ENCODE data around the gene SPATA31E1.
"Not testable (repeated sequence)": the region's sequence is repeated elsewhere in the genome, so short reads cannot be mapped to it uniquely, and the experiment has no call there.

The SPATA31E1 gene

DNA sequence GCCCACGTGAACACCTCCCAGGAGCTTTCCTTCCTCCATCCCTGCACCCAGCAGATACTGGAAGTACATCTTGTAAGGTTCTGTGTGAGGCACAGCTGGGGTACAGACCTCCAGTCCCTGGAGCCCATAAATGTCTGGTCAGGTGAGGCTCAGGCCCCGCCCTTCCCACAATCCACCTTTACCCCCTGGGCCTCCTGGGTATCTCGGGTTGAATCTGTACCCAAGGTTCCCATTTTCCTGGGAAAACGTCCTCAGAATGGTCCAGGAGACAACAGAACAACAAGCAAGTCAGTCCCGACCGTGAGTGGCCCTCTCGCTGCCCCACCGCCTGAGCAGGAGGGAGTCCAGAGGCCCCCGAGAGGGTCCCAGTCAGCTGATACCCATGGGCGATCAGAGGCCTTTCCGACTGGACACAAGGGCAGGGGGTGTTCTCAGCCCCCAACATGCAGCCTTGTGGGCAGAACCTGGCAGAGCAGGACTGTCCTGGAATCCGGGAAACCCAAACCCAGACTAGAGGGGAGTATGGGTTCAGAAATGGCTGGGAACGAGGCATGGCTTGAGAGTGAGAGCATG lies 4.3 kb downstream of the SPATA31E1 start:
- DNase-seq = no peak

DNA sequence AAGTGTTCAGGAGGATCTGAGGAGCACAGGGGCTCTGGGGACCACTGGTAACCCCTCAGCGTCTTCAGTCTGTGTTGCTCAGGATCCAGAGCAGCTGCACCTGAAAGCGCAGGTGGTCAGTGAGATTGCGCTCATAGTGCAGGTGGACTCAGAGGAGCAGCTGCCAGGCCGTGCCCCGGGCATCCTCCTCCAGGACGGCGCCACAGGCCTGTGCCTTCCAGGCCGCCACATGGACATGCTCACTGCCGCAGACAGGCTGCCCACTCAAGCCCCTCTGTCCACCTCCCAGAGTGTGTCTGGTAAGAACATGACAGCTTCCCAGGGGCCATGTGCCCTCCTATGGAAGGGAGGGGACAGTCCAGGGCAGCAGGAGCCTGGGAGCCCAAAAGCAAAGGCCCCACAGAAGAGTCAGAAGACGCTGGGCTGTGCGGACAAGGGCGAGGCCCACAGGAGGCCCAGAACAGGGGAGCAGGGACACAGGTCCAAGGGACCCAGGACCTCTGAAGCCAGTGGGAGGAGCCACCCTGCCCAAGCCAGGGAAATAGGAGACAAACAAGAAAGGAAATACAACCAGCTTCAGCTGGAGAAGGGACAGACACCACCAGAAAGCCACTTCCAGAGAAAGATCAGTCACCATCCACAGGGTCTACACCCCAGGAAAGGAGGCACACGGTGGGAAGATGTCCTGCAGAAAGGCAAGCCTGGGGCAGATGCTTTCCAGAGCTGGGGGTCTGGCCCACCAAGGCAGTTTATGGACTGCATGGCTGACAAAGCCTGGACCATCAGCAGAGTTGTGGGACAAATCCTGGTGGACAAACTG lies 5.2 kb downstream of the SPATA31E1 start:
- DNase-seq = no peak

DNA sequence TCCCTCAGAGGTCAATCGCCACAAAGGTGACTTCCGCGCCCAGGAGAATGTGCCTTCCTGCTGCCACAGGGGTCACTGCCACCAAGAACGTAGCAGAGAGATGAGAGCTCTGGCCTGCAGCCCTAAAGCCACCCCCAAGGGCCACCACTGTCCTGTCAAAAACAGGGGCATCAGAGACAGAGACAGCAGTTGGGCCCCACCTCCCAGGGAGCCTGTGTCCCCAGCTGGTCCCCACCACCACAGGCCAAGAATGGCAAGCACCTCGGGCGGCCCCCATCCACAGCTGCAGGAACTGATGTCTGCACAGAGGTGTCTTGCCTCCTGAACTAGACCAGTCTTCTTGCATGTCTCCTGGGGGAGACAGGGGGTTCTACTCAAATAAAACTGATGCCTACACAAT lies 5.8 kb downstream of the SPATA31E1 start:
- DNase-seq = no peak

DNA sequence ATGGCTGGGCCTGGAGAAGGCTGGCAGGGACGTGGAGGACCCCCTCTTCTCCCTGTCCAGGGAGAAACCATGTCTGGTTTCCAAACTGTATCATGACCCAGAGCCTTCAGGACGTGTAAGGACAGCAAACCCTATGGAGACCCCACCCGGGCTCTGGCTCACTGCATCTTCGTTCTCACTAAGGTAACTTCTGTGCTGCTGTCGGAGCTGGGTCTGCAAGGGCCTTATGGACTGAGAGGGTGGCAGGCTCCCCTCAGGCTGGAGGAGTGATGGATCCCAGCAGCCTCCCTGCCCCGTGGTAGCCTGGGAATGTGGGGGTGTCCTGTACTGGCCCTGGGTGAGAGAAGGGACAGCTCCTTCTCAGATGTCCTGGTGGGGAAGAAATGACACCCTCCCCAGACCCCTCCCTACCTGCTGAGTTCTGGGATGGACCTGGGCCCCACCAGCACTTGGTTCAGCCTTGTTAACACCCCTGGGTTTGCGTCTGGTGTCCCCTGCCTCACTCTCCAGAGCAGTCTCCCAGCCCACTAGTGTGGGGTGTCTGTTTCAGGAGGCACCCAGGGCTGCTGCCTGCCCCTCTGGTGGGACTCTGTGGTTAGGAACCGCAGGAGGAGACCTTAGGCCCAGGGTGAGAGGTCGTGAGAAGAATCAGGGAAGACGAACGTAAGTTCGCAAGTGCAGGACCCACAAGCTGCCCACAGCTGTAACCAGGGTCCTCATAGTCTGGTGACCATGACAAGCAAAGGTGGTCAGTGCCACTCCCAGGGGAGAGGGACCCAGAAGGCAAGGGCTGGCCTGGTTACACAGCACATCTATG lies 6.6 kb downstream of the SPATA31E1 start:
- no peak for DNase-seq

DNA sequence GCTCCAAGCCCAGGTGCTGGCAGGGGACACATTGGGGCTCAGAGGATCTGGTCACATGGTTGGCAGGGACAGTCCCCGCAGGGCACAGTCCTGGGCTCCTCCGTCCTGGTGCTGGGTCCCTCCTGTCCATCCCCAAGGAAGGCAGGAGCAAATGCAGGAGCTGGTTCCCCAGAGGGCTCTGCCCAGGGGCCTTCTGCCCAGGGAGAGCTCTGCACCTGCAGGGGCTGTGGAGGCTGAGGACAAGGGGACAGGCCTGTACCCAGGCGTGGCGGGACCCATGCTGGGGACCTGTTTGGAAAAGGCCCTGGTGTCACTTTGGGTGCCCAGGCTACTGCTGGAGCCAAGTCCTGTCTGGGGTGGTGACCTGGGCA lies 7.2 kb downstream of the SPATA31E1 start:
- DNase-seq = no peak

DNA sequence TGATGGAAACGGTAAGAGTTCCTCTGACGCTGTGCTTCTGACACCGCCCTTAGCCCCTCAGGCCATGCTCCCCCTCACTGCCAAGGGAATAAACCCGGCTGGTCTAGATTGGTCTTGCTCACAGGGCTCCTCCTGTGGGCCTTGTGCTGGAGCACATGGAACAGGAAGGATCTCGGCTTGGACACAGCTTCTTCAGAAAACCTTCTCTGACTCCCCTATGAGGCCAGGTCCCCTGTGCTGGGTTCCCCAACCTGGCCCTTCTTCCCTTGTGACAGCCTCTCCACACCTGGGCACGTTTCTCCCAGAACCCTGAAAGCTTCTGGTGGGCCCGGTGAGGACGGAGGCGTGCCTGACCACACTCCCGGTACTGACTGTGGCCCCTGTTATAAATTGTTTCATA lies 8.2 kb downstream of the SPATA31E1 start:
- DNase-seq = no peak

DNA sequence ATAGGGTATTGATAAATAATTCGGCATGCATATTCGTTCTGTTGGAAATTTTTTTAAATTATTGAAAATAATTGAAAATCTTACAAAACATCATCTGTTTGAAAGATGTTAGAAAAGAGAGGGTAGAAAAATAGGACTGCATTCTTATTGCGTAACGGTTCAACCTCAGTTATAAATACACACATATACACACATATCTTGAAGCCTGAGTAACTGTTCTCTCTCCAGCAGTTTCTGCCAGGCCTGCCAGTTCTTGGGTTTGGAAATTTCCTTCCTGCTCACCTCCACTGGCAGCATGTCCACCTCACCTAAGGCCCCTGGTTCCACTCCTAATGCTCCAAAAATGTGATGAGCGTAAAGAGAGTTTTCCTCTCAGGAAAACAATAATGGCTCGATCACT lies 9.1 kb downstream of the SPATA31E1 start:
- DNase-seq = no peak

DNA sequence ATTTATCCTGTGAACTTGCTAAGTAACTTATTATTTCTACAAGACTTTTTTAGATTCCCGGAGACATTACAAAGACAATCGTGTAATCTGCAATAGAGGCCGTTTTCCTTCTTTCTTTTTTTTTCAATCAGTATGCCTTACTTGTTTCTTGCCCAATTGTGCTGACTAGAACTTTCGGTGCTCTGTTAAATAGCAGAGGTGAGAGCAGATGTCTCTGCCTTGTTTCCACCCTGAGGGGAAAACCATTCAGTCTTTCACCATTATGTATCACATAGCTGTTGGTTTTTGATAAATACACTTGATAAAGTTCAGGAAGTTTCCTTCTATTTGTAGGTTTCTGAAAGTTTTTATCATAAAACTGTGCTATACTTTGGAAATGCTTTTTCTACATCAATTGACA lies 10.3 kb downstream of the SPATA31E1 start:
- DNase-seq = no peak

DNA sequence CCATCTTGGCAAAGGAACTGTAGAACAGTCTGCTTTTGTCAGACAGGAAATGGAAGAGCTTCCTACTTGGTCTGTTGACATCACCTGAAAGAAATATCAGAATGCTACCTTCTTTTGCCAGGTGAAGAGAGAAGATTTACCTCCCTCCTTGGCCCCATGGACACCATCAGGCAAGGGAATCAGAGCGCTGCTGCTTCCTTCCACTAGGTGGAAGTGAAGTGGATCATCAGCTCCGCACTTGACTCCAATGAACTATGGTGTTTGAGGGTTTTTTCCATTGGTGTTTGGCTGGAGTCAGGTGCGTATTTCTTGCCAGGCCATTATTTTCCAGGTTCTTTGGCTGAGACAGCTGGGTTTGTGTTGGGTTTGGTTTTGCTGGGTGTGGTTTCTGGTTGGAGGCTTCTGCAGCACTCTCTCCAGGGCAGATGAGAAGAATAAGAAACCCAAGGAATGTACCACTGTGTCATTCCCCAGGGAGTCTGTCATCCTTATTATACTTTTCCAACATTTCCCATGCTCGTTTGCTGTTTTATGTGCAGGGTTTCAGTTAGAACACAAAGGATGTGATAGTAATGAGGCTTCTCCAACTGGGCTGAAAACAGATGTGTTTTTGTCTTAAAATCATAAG lies 12.4 kb downstream of the SPATA31E1 start:
- DNase-seq = no peak

DNA sequence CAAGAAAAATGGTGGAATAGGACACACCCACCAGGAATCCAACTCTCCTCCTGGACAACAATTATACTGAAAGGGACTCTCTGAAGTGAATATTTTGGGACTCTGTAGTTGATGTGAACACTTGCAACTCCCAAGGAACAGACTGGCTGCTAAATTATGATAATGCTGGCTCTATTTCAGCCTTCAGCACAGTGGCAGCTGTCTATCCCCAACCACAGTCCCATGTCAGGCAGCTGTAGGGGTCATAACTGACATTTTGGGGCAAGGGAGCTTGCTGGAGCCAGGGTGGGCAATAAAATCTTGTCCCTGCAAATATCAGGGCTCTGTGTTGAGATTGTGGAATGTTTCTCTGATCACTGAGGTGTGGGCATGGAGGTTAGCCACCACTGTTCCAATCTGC lies 14.2 kb downstream of the SPATA31E1 start:
- no peak for DNase-seq

DNA sequence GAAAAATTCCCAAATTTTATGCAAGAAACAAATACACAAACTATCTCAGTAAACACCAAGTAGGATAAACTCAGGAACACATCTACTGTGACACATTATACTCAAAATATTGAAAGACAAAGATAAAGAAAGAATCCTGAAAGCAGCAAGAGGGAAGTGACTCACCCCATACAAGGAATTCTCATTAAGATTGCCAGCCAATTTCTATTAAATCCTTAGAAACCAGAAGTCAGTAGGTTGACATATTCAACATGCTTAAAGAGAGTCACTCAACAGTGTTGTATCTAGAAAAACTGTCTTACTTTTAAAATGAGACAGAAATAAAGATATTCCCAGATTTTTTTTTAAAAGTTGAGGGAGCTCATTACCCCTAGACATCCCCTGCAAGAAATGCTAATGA lies 15.5 kb downstream of the SPATA31E1 start:
- no peak for DNase-seq

DNA sequence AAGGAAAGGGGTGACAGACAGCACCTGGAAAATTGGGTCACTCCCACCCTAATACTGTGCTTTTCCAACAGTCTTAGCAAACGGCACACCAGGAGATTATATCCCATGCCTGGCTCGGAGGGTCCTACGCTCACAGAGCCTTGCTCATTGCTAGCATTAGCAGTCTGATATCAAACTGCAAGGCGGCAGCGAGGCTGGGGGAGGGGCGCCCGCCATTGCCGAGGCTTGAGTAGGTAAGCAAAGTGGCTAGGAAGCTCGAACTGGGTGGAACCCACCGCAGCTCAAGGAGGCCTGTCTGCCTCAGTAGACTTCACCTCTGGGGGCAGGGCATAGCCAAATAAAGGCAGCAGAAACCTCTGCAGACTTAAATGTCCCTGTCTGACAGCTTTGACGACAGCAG lies 19.7 kb downstream of the SPATA31E1 start:
- DNase-seq = not testable (repeated sequence)

DNA sequence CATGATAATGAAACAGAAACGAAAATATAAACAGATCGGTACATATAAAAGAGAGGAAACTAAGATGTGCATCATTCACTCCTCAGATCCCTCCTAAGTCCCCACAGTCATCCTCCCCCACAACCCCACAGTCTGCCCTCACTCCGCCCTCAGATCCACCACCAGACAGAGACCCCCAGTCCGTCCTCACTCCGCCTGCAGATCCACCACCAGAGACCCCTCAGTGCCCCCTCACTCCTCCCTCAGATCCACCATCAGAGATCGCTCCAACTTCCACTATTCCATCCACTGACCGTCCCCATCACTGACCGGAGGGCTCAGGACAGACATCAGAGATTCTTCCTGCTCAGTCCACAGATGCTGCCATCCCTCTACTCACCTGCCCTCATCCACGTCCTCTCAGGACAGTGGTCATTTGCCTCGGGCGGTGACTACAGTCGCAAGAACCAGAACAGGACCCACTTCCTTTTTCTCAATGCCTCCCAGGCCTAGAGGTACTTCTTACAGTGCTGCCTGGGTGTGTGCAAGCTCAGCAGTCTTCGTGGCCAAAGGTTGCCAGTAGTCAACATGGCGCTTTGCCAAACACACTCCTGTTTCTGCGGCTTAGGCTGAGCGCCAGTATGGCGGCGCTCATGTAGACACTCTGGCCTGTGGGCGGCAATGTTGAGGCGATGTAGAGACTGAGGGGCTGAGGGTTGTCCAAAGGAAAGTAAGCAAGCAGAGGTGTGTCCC lies 26.8 kb downstream of the SPATA31E1 start:
- DNase-seq = no peak

DNA sequence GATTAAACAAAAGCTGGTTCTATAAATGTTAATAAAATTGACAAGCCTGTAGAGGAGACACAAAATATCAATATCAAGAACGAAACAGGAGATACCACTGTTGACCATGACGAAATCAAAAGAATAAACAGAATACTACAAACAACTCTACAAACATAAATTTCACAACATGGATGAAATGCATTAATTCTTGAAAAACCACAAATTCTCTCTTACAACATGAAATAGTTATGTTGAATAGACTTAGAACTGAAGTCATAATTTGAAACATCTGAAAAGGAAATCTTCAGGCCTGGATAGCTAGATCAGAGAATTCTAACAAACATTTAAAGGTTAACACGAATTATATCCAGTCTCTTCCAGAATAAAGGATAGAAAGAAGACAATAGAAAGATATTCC lies 28.1 kb downstream of the SPATA31E1 start:
- no peak for DNase-seq

DNA sequence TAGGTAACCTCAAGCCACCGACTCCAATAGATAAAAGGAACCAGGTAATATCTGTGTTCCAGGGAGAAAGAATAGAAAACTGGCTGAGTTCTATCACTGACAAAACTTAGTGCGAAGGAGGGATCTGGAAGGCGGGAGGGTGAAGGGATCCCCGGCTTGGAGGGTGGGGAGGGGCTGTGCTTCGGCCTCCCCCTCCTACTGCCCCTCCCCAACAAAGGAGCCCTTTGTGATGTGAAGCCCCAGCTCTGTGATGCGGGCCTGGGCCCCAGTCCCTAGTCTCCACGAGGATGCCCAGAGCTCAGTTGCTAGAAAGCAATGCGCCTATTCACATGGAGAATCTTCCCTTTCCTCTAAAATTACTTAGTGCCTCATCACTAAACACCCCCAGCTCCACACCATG lies 35.0 kb downstream of the SPATA31E1 start, which contains the start of gene SPATA31C1:
TSS of gene SPATA31C1 (plus strand) at position 301 of the 400 bp plus-strand sequence.
- DNase-seq = not testable (repeated sequence)

DNA sequence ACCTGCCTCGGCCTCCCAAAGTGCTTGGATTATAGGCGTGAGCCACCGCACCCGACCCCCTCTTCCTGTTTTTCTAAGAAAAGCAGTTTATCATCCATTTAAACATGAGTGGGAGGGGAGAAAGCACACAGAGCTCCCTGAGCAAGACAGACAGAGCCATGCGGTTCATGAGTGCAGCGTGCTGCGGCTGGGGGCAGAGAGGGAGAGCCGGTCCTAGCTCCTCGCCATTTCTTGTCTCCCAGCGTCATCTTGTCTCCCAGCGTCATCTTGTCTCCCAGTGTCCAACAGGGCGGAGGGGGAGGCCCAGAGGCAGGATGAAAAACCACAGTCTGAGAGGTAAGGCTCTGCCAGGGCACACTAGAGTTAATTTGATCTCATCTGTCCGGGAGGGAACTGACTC lies 36.3 kb downstream of the SPATA31E1 start:
- not testable (repeated sequence) for DNase-seq

DNA sequence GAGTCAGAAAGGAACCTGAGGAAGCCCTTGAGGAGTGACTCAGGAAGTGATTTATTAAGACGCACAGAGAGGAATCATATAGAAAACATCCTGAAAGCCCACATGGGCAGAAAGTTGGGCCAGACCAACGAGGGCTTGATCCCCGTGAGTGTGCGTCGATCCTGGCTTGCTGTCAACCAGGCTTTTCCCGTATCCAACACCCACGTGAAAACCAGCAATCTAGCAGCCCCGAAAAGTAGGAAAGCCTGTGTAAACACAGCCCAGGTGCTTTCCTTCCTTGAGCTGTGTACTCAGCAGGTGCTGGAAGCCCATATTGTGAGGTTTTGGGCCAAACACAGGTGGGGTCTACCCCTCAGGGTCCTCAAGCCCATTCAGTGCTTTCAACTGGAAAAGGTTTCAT lies 38.9 kb downstream of the SPATA31E1 start:
- DNase-seq = not testable (repeated sequence)

DNA sequence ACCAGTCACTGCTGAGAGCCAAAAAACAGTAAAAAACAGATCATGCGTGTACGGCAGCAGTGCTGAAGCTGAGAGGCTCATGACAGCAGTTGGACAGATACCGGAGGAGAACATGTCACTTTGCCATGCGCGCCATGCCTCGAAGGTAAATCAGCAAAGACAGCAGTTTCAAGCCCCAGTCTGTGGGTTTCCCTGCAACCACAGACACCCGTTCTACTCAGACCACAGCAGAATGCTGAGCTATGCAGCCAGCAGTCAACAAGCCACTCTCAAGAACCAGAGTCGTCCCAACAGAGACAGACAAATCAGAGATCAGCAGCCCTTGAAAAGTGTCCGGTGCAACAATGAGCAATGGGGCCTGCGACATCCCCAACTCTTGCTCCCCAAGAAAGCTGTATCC lies 40.3 kb downstream of the SPATA31E1 start:
- not testable (repeated sequence) for DNase-seq

DNA sequence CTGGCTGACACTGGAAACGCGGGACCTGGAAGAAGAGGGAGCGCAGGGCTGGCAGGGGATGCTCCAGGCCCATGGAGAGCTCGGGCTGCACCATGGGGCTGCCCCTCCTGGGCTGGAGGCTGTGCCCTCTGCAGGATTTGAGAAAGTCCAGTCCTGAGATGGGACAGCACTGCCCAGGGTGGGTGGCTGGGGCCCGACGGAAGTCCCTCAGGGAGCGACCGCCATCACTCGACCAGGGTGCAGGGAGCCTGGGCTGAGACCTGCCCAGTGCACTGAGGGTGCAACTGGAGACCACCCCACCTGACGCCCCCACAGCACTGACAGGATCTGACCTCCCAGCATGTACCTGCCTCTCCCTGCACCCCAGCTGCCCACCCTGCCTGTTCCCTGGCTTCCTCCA lies 42.2 kb downstream of the SPATA31E1 start:
- not testable (repeated sequence) for DNase-seq

DNA sequence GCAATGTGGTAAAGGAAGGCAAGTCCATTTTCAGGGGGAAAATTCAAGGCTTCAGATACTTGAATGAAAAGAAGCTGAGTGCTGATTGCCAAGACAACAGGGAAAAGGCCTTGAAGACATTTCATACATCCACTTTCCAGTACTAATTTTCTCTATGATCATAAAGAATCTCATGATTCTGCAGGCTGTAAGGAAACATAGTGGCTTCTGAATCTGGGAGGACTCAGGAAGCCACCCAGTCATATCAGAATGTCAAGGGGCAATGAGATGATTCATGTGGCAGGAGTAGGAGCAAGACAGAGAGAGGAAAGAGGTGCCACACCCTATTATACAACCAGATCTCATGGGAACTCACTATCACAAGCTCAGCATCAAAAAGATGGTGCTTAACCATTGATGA lies 46.5 kb downstream of the SPATA31E1 start:
- not testable (repeated sequence) for DNase-seq

DNA sequence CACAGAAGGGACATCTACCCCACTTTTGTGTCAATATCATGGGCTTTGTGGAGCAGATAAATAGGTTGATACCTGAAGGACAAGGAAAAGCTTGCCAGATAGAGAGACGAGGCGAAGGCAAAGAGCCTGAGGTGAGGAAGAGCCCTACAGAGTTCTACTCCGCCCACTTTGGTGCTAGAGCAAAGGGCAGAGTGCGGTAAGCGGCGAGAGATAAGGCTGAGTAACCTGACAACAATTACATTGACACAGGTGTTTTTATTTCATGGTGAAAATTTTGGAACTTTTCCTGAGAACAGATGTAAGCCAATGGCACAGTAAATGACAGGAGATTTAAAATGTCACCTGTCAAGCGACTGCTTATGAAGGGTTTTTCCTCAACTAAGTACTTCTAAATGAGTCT lies 51.8 kb downstream of the SPATA31E1 start:
- not testable (repeated sequence) for DNase-seq

DNA sequence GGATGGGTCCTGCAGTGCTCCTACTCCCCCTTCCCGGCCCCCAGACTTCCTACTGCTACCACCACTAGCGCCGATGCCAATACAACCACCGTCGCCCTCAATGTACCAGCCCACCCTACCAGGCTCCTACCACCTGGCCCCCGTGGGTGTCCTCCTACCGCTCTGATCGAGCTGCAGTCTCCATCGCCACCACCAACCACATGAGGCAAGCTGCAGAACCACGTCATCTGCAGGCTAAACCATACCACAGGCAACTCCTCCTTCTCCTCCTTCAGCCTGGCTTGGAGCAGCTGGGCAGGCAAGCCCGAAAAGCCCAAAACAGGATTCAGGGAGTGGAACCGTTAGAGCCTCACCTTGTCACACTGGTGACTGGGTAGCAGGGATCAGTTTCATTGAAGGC lies 54.7 kb downstream of the SPATA31E1 start:
- not testable (repeated sequence) for DNase-seq

DNA sequence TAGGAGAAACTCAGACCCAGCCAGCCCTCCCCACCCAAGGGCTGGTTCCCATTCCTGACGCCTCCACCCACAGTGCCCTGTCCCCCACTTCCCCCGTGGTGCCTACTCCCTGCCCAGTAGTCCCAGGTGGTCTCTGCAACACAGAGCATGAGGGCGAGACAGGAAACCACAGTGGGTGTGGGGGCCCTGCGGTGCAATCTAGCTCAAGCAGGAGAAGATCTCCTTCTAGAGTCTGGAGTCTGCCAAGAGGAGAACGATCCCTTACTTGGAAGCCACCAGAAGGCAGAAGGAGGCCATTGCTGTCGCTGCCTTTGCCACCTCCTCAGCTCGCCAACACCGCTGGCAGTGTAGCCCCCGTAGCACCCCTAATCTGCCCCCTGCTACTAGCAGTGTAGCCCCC lies 55.2 kb downstream of the SPATA31E1 start:
- not testable (repeated sequence) for DNase-seq
